Body of pancreas (tissue), 4 donors: ENCODE data around the gene GJB4.

ENCODE experiments used
- CTCF ChIP-seq, 7 experiments: fragments of 450-650 bp in 4 of 7; fragments of 200-600 bp in 3 of 7; sonication (generic) in 3 of 7; IDR thresholded peaks; one replicate each; pipeline ENCODE4 v1.5.1; 2016 to 2019; ENCODE audit warnings: antibody characterized with exemption in 7 of 7
- POLR2A ChIP-seq, 3 donors: fragments of 450-650 bp; IDR thresholded peaks; one replicate each; pipeline ENCODE4 v1.6.1; 2016; ENCODE audit warnings: antibody characterized with exemption in 3 of 3, mild to moderate bottlenecking in 2 of 3

- TF ChIP-seq POLR2A (IDR thresholded peaks at IDR 0.05) (no peak), CTCF (IDR thresholded peaks at IDR 0.05) (no peak)
Observed at GRCh38 chr1:34721241-34721640, 38.3 kb upstream of the GJB4 start.
